GM18858 (cell line): ENCODE measurements around the gene ZSCAN16.

ENCODE experiments used
- ATAC-seq: cut with Tn5 transposase; IDR thresholded peaks from one replicate; pipeline ENCODE4 v1.9.1; 2021; ENCODE audit not compliant: unreplicated experiment

The ZSCAN16 gene

GRCh38 chr6:28125401-28125800 is 992 bp downstream of the ZSCAN16 start:
- ATAC-seq, result no peak

- ATAC-seq, result no peak
Measured at GRCh38 chr6:28134015-28134414, 9.6 kb downstream of the ZSCAN16 start.

DNA sequence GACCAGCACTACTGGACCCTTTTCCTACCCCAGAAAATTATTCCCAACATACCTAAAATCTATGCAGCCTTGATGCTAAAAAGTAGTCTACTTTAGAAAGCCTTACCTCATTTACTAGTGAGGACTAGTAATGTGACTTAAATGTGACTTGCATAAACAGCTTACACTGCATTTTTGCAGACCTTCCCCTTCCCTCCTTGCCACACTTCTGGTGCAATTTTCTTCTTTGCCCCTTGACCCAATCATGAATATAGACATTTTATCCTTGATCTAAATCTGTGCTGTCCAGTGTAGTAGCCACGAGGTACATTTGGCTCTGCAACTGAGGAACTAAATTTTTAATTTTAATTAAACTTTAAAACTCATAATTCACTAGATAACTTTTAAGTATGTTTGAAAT is 10.3 kb downstream of the ZSCAN16 start:
- no peak for ATAC-seq

DNA sequence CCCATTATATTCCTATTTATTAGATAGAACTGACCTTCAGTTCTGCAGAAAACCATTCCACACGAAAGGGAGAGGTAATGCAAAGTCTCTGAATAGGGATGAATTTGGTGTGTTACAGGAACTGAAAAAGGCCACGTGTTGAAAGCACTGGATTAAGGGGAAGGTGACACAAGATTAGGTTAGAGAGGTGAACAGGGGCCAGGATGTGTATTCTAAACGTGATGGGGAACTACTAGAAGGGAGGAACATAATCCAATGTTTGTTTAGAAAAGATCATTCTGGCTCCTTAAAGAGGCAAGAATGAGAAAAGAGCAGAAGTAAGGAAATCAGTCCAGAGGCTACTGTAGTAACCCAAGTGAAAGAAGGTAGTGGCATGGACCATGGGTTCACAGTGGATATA is 11.0 kb downstream of the ZSCAN16 start:
- no peak for ATAC-seq

DNA sequence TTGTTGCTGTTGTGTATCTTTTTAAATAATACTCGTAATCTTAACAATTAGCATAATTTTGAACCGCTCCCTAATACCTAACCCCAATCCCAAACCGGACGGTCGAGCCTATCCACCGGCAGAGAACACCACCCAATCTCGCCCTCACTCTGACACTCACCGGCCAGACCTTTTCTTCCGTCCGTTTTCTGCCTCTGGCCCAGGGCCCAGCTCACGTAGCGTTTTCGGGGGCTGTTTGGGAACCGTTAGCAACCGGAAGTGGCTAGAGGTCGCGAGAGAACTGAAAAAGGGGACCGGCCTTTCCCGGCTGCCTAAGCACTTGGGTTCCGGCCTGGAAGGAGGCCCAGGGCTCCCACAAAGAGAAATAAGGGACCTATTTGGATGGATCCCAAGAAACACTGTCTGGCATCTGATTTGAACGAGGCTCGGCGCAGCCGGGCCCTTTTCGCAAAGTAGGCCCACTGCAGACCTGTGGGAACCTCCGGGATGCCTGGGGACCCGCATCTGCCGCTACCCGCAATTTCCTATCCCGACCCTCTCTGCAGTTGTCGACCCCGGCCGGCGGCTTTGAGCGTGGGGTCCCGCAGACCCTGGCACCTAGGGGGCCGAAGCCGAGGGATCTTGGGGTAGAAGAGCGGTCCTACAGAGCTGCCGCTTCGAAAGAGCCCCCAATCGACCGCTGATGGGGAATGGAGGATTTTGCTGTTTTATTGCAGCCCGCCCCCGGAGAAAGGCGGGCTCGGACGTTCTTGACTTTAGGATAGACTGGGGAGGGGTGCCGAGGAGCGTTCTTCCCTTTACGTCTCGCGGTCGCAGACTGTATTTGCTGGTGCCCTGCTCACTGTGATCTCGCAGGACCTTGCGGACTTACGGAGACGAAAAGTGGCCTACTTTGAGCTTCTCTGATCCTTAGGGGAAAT is 12.4 kb downstream of the ZSCAN16 start:
- no peak for ATAC-seq

DNA sequence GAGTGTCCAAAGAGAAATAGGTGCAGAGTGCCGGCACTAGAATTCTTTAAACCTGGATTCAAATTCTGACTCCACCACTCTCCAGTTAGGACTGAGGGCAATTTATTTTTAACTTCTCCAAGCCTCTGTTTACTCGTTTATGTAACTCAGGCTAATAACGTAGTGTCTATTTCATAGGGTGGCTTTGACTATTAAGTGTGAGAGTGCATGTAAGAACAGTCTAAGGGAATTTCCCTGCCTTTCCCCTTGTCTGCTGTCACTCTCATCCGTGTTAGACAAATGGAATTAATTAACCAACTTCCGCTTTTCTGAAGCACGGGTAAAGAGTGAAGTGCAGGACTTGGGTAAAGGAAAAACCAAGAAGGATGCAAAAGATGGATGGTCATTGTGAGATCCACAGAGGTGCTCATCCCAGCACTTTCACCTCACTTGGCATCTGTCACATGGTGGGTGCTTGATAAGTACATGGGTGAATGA is 13.1 kb downstream of the ZSCAN16 start:
- peak; percentile 38 for ATAC-seq

GRCh38 chr6:28139860-28140543 is 15.6 kb downstream of the ZSCAN16 start:
- no peak for ATAC-seq

- no peak for ATAC-seq
Measured at GRCh38 chr6:28140616-28141015, 16.2 kb downstream of the ZSCAN16 start.

- peak; percentile 52 for ATAC-seq
Measured at GRCh38 chr6:28141500-28142329, 17.3 kb downstream of the ZSCAN16 start, which contains the start of gene ZKSCAN8. ZKSCAN8 (plus strand) TSS chr6:28141883; CDS start chr6:28148408, 6,525 bp downstream.

DNA sequence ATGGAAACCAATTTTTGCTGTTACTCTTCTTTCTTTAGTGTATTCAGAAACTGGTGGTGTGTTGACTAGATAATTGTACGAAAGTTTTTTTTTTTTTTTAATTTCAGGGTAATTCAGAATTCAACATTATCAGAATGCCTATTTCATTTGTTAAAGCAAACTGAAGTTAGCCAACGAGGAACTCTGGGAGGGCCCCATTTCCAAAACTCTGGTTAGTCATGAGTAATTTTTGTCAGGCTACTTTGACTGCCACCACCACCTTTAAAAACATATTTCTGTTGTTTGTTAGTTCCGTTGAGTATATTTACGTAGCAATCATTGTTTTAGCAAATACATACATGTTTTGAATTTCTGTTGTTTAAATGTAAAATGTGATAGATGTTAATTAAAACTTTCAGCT is 18.0 kb downstream of the ZSCAN16 start:
- ATAC-seq, result no peak

DNA sequence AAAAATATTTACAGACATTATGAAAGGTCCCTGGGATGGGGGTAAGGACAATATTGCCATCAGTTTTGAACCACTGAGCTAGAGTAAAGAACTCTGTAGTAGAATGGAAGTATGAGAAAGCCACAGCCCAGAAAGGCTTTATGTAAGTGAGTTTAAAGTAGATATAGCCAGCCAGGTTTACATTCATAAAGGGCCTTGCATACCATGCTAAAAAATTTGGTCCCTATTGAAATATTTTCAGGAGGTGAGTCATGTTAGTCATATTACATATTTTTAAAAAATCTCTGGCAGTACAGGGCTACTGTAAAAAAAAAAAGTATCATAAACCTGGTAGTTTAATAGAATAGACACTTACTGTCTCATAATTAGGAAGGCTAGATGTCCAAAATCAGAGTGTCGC is 20.8 kb downstream of the ZSCAN16 start:
- ATAC-seq, result no peak

DNA sequence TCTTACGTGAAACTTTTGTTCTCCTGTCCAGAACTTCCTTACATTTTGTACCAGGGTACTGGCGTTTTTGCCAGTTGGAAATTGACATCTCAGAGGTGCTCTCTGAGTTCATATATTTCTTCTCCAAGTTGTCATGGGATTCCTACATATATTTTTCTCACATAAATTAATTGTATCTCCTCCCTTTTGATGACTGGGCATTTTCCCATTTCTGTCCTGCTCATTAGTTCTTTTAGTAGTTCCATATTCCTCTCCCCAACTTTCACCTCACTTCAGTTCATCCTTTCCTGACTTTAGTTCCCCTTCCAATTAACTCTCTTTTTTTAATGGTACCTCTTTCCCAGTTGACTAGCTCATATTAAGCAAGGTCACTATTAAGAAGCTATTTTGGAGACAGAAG is 28.1 kb downstream of the ZSCAN16 start:
- ATAC-seq, result no peak

- no peak for ATAC-seq
Measured at GRCh38 chr6:28153546-28153945, 29.1 kb downstream of the ZSCAN16 start.

GRCh38 chr6:28154357-28154756 is 29.9 kb downstream of the ZSCAN16 start:
- no peak for ATAC-seq

- ATAC-seq, result no peak
Measured at GRCh38 chr6:28158318-28158717, 33.9 kb downstream of the ZSCAN16 start.

DNA sequence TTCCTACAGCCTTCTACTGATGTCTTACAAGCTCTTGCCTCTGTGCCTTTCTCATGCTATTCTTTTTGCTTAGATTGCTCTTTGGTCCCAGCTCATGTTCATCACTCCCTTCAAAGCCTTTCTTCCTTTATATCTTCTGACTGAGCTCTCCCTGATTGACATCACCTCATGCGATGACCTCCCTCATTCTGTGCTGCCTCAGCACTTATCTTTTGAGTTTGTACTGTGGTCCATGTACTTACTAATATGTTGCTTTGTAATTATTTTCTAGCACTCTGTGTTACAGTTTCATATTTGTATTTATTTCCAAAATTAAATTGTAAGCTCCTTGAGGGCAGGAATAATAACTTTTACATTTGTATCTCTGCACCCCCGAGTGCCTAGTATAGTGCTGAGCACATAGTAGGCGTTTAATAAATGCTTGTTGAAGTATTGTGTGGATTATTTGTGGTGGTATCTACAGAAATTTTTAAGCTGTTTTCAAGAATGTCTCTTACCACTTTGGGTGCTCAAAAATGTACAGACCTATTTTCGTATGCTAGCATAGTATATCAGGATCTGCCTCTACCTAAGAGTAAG is 34.7 kb downstream of the ZSCAN16 start:
- no peak for ATAC-seq

DNA sequence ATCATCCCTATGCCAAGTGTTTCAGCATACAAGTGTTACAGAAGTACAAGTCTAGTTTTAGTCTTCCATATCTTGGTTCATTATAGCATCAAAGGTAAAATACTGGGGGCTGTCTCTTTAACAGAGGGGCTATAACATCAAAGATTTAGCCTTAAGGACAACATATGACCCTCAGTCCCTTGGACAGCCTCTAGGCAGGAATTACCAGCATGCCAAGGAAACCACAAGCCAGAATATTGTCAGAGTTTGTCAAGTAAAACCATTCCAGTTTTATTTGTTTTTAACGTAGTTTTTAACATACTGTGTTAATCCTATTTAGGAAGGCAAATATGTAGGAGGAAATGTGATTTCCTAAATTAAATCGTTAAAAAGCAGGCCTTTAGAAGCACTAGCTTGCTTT is 35.8 kb downstream of the ZSCAN16 start:
- ATAC-seq, result no peak

GRCh38 chr6:28161410-28162079 is 37.1 kb downstream of the ZSCAN16 start:
- peak; percentile 91 for ATAC-seq

DNA sequence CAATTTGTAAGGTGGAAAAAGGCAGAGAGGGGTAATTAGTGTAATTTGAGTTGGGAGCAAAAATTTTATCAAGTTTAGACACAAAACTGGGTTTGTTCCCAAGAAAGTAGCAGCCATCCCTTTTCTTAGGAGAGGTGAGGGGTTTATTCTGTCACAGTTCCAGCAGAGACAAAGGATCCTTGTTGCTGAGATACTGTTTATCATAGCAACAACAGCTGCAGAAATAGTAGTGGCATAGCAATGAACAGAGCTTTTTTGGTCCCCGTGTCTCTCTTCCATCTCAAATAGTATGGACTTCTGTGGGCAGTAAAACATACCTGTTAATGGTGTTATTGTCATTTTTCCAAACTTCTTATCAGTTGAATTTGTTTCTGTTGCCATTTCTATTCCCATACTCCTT is 41.2 kb downstream of the ZSCAN16 start:
- no peak for ATAC-seq

DNA sequence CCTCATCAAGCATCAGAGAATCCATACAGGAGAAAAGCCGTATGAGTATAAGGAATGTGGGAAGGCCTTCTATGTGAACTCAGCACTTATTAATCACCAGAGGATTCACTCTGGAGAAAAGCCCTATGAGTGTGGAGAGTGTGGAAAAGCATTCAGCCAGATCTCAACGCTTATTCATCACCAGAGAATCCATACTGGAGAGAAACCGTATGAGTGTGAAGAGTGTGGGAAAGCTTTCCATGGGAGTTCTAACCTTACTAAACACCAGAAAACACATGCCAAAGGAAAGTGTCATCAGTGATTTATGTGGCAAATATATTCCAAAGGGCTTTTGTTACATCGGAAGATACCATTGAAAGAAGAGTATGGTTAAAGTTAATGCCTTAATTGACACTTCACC is 42.7 kb downstream of the ZSCAN16 start:
- no peak for ATAC-seq
